ENCODE results near the gene MMS22L.
"Not testable (repeated sequence)": the region's sequence is repeated elsewhere in the genome, so short reads cannot be mapped to it uniquely, and the experiment has no call there.

The MMS22L gene

GRCh38 chr6:97240222-97240621 lies 42.8 kb downstream of the MMS22L start:
- no peak for DNase-seq

- DNase-seq: no peak
Measured at GRCh38 chr6:97231911-97232310, 51.1 kb downstream of the MMS22L start.

DNA sequence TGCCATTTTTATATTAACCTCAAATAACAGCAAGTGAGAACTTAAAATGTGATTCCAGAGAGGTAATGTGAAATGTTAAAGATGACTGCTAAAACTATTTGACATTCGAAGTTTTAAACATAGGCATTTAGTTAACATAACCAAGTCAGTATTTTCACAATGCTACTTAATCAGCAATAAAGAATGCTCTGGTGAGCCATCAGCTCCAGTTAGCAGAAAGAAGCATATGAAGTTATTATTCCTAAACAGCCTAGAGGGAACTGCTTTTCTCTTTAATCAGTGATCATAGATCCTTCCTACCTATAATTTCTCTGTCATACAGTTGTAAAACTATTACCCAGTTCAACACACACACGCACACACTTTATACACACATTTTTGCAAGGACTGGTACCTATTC lies 60.1 kb downstream of the MMS22L start:
- DNase-seq: no peak

- no peak for DNase-seq
Measured at GRCh38 chr6:97218912-97219311, 64.1 kb downstream of the MMS22L start.

DNA sequence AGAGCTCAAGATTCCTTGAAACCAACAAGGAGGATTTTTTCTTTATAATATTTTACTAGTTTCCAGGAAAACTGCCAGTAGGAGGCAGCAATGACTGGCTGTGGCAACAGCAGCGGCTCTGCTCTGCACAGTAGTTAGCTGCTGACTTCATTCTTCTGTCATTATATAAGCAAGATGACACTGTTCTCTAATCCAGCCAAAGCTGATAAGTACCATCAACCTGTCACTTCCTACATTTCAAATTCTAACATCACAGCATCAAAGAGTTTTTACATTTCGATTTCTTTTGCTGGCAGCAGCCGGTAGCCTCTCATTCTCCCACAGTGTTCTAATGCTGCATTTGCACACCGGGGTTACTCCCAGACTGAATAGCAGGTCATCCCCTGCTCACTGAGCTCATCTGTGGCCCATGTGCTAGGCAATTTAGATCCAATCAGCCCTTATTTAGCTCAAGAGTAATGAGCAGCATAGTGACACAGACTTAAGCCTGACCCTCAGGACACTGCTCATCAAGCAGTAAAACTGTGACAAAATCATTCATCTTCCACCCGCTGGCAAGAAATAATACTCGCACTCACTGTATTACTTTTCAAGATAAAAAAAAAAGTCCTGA lies 67.8 kb downstream of the MMS22L start:
- DNase-seq: no peak

- DNase-seq: no peak
Measured at GRCh38 chr6:97214671-97215070, 68.3 kb downstream of the MMS22L start.

DNA sequence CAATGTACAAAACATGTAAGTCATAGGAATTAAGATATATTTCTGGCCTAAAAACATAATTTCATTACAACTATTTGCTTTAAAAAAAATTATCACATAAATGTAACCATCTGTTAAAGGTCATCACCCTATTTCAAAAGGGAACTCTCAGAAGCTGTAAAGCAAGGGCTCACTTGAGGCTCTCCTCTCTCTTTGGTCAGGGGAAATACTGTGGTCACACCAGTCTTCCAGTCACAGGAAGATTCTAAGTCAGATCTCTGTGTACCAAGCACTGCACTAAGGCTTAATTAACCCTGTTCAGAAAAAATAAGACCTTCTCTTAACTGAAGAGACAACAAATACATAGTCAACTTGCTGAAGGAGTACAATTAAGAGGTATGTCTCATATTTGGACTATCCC lies 75.6 kb downstream of the MMS22L start:
- no peak for DNase-seq

- no peak for DNase-seq
Measured at GRCh38 chr6:97205966-97206365, 77.0 kb downstream of the MMS22L start.

GRCh38 chr6:97203343-97203742 lies 79.7 kb downstream of the MMS22L start:
- DNase-seq: no peak

- DNase-seq: no peak
Measured at GRCh38 chr6:97198046-97198565, 84.9 kb downstream of the MMS22L start.

DNA sequence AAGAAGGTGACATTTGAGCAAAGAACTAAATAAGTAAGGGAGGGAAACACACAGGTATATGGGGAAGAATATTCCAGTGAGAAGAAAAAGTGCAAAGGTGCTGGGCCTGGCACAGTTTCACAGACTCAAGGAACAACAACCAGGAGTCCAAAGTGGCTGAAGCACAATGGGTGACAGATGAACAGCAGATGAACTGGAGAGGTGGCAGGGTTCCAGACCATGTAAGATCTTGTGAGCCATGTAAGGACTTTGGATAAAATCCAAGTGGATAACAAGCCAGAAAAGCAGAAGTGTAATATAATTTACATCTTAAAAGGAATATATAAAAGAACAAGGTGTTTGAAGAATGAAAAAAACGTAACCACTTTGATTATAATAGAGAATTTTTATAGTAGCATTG lies 87.9 kb downstream of the MMS22L start:
- DNase-seq: no peak

DNA sequence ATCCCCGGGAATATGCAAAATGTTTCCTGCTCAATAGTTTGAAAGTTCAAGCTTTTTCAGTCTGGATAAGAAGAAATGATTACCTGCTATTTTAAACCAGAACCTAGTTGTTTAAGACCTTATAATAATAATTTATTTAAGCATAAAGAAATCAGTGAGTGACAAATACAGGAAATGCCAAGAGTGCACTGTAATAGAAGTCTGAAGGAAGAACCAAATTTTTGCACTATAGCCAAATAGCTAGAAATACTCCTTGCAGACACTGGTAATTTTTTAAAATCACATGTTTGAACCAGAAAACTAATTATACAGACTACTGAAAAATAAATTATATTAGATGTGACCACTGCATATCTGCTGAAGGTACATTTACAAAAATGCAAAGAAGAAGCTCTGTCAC lies 93.2 kb downstream of the MMS22L start:
- DNase-seq: no peak

DNA sequence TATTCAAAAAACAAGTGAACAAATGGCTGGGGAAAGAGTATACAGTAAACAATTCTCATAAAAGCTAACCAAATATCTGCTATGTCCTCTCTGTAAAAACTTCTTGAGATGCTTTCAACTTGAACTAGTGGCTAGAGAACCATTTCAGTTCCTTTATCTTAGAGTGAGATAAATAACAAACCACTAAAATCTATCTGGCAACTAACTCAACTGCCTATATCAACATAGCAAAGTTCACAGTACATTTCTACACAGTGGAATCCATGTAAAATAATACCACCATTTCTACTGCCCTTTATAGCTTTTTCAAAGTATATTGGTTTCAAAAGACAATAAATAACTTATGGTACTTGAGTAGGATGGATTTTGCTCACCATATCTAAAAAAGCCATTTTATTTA lies 95.1 kb downstream of the MMS22L start:
- no peak for DNase-seq

DNA sequence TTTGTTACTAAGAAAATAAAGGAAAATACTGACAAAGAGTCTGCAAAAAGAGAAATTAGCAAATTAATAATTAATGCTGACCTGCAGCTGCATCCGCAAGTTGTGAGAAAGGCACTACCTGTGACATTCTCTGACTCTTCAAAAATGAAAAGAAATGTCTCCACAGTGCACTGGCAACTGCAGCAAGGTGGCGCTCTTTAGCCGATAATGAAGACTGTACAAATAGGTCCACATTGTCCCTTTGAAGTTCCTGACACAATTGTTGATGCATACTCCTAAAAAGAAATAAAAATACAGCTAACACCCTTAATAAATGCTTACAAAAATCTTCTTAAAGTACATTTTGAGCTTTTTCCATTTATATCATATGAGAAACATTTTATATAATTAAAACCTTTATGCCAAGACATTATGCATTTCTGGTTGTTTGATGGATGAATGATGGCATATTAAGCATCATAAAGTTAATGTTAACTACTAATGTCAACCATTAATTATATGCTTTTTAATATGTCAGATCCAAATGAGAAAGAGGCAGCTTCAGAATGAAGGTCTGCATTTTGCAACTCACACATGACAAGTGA lies 96.5 kb downstream of the MMS22L start:
- DNase-seq: peak; percentile 64

DNA sequence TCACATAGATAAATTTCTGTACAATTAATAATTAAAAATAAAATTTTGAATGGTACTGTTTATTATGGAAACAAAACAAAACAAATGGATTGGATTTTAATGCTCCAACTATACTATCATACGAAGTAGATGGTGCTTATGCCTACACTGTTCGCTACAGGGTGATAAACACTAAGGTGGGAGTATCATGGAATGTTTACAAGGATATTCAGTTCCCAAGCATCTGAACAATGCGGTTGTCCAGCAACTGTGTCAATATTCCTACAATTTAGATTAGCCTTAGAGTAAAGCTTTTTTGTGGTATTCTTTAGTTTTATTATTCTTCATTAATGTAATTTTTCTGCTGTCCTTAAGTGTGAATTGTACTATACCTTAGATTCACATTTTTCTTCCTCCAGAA lies 105.1 kb downstream of the MMS22L start:
- DNase-seq: no peak

GRCh38 chr6:97176468-97176867 lies 106.5 kb downstream of the MMS22L start:
- no peak for DNase-seq

GRCh38 chr6:97175806-97176205 lies 107.2 kb downstream of the MMS22L start:
- DNase-seq: no peak

GRCh38 chr6:97174471-97174870 lies 108.5 kb downstream of the MMS22L start:
- DNase-seq: no peak

DNA sequence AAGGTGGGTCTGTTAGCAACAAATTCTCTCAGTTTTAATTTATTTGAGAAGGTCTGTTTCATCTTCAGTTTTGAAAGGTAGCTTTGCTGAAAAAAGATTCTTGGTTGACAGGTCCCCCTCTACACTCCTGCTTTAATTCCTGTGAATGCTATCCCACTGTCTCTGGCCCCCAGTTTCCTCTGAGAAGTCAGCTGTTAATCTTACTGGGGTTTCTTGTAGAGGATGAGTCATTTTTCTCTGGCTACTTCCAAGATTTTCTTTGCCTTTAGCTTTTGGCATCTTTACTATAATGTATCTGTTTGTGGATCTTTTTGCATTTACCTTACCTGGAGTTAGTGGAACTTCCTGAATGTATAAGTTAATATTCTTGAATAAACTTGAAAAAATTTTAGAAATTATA lies 122.7 kb downstream of the MMS22L start:
- no peak for DNase-seq

DNA sequence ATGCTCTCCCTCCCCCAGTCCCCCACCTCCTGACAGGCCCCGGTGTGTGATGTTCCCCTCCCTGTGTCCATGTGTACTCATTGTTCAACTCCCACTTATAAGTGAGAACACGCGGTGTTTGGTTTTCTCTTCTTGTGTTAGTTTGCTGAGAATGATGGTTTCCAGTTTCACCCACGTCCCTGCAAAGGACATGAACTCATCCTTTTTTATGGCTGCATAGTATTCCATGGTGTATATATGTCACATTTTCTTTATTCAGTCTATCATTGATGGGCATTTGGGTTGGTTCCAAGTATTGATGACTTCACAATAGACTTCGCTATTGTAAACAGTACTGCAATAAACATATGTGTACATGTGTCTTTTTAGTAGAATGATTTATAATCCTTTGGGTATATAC lies 127.6 kb downstream of the MMS22L start:
- not testable (repeated sequence) for DNase-seq

- DNase-seq: no peak
Measured at GRCh38 chr6:97154015-97154414, 129.0 kb downstream of the MMS22L start.

DNA sequence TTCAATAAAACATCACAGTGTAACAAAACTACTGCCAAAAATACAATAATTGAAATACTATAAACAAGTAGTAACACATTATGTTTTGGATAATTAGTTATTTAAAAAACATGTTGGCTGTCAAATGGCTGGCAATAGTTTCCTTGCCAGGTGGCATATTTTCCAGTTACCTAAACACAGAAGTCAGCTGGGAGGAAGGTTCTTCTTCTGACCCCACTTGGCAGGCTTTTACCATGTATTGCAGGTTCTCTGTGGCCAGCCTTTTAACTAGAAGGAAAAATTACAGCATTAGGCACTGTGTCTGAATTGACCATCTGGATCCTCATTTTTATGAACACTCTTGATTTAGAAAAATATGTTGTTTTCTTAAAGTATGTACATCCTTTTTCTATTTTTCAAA lies 131.4 kb downstream of the MMS22L start:
- DNase-seq: no peak

GRCh38 chr6:97150932-97151331 lies 132.1 kb downstream of the MMS22L start:
- DNase-seq: no peak

GRCh38 chr6:97147421-97147820 lies 135.6 kb downstream of the MMS22L start:
- no peak for DNase-seq

DNA sequence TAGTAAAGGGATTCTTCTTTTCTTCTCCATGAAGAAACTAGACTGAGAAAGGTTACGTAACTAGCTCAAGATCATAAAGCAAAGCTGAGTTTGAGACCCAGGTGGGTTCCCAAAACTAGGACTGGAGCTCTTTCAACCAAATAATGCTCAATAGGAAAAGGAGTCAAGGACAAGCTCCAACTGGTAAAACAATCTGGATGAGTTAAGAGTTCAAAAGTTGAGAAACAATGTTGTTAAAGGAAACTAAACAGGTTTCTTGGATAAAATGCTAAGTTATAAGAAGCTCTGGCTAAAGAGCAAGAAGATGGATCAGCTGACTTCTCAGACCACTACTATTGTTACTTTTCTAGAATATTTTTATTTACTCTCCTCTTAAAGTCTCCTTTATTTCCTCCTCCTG lies 137.3 kb downstream of the MMS22L start:
- DNase-seq: no peak
